Endometrium (tissue), 2 donors: Measurements from ENCODE around the gene FOXF1.

Source experiments
- FAIRE-seq: peaks from 2 replicates; lab custom pipeline; 2012; peaks lifted over from hg19 to GRCh38; lab: Jason Lieb, UNC
- donor health status: control.
- donor health status: control.

The FOXF1 gene

DNA sequence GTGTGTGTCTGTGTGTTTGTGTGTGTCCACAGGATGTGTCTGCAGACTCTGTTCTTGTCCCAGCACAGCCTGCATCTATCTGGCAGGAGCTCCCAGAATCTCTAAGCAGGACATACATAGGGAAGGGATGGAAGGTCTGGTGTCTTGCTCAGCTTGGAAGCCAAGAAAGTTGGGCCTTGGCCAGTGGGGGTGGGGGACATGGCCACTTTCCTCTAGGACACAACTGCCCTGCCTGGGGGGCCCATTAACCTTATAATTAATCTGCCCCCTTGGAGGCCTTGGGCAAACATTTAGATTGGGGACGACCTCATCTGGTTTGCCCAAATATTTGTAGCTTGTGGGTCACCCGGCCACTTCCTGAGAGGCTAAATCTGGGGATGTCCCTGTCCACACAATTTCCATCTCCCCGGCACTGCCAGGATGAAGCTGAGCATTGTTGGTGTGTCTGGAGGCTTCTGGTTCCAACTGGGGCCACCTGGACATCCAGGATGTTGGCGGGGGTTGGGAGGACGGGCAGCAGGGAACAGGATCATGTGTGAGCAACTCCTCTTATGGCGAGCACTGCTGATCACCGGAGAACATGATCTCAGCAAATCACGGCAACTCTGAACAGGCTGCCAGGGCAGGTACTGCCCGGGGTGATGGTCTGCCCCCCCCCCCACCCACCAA, 17.2 kb upstream of the FOXF1 start:
- FAIRE-seq = no peak

- FAIRE-seq = no peak
Observed at GRCh38 chr16:86494039-86494564, 16.2 kb upstream of the FOXF1 start.

DNA sequence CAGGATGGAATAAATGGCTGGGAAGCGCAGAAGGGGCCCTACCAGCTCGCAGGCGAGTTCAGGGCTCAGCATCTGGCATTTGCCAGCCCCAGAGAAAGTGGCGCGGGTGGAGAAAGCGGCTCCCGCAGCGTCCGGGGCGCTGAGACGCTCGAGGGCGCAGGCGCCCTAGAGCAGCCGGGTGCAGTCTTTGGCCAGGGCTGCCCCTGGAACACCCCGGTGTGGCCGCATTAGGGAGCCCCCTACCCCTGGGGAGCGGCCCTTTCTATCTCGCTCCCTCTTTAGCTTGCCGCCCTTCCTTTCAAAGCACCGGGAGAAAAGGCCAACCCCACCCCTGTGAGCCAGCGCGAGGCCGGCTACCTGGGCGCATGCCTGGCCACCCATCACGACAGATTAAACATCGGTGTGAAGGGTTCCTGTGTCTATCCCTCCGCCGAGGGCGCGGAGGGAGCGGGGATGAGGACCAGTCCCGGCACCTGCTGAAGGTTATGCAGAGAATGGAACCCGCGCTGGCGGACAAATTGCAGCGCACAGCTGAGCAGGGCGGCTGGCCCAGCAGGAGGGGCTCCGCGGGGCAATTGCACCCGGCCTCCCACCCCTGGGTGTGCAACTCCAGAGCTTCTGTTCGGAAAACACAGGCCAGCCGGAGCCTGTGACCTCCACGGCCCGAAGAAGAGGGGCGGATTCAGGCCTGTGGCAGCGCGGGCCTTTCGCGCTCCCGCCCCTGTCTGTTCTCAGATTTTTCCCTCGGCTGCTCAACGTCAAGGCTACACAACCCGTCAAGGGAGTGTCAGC, 15.6 kb upstream of the FOXF1 start:
- no peak for FAIRE-seq

GRCh38 chr16:86495357-86495701, 15.0 kb upstream of the FOXF1 start:
- no peak for FAIRE-seq

- FAIRE-seq = no peak
Observed at GRCh38 chr16:86495756-86496261, 14.5 kb upstream of the FOXF1 start.

DNA sequence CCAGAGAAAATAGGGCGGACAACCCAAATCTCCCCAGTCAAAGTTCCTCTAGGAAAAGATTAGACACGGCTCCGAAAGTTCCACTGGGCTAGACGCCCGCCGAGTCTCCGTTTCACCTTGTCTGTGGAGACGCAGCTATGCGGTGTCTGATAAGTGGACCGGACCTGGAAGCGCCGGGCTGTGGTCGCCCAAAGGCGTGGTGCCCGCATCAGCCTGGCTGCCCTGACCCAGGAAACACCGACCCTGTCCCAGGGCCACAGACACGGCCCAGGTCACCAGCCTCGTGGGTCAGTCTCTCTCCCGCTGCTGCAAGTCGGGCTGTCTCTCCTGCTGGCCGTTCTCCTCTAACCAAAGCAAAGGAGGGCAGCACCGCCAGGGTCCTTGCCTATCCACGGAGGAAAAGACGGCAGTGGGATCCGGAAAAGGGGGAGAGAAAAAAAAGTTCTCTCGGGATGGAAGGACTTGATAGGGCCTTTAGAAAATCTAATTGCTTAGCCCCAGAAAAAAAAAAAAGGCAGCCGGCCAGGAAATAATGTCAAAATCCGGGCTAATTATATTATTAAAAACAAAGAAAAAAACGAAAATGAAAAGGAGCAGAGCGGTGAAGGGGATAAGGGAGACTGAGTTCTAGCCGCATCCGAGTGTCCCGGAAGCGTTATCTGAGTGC, 13.9 kb upstream of the FOXF1 start:
- no peak for FAIRE-seq

- no peak for FAIRE-seq
Observed at GRCh38 chr16:86496929-86497461, 13.3 kb upstream of the FOXF1 start.

GRCh38 chr16:86497551-86498021, 12.7 kb upstream of the FOXF1 start:
- no peak for FAIRE-seq

DNA sequence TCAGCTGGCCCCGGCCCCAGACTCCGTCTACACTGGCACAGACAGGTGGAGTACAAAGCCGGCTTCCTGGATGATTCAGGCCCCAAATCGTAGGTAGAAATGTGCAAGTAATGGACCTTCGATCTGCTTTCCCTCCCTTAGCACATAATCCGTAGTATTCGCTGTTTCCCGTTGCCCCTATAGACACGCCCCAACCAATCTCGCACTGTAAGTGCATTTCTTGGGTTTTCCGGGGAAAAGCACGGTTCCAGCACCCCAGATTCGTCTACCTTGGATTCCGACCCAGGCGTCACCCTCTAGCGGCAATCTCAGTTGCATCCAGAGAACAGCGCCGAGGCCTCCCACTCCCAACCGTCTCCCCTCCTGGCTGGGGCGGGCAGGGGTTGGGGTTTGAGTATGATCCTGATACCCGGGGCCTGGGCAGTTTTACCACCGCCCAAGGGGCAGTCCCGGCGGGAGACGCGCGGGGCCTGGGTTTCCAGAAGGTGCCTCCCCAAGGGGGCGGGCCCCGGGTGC, 12.1 kb upstream of the FOXF1 start:
- FAIRE-seq = no peak

GRCh38 chr16:86498671-86499439, 11.5 kb upstream of the FOXF1 start:
- no peak for FAIRE-seq

- FAIRE-seq = no peak
Observed at GRCh38 chr16:86499440-86499786, 10.9 kb upstream of the FOXF1 start.

GRCh38 chr16:86499889-86500707, 10.2 kb upstream of the FOXF1 start:
- FAIRE-seq = no peak

GRCh38 chr16:86500708-86501510, 9.4 kb upstream of the FOXF1 start:
- no peak for FAIRE-seq

GRCh38 chr16:86501989-86502855, 8.1 kb upstream of the FOXF1 start:
- FAIRE-seq = no peak

- FAIRE-seq = no peak
Observed at GRCh38 chr16:86502856-86503748, 7.2 kb upstream of the FOXF1 start.

GRCh38 chr16:86503830-86504229, 6.5 kb upstream of the FOXF1 start:
- FAIRE-seq = no peak

DNA sequence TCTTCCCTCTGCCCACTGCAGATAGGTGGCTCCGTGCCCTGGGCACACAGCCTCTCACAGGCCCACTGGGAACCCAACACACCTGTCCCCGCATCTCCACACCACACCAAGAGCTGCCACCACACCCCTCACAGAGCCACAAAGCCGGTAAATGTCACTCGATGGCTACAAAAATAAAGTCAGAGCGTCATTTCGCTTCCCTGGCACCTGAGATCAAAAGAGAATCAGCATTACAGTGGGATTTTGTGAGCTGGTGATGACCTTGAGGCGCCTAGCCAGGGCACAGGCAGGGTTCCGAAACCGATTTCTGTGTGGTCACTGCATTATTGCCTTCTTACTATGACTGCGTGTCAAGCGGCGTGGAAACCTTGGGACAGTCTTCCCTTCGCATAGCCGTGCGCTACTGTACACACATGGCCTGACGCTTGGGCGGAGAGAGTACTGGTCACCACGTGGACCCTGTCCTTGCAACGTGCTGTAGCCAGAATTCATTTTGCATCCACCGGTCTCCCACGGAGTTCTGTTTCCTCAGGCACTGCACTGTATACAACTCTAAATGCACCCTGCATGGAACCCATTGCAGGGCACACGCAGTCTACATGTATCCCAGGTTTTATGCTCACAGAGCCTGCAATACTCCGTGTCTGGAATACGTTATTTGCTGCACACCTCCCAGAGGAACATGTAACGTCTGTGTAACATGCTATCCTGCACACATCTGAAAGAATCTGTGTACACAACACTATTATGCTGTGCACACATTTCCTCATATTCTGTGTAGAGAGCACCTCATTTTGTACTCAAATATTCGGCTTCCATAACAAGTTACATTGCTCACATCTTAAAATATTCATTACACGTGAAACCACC, 5.8 kb upstream of the FOXF1 start:
- no peak for FAIRE-seq
